WERI-Rb-1 (cell line): ENCODE measurements around the gene CCL22.

ENCODE experiments used
- DNase-seq: peaks from one replicate; pipeline ENCODE4 v3.0.0-alpha.2; 2020
- H3K27ac ChIP-seq: fragments of 250-450 bp; sonication (Bioruptor Pico); 2 replicates; pipeline ENCODE4 v1.5.1; 2020; ENCODE audit warnings: mild to moderate bottlenecking, moderate library complexity
- H3K27me3 ChIP-seq: fragments of 250-450 bp; sonication (Bioruptor Pico); 2 replicates; pipeline ENCODE4 v1.5.1; 2021; ENCODE audit warnings: mild to moderate bottlenecking, low read depth, moderate library complexity; ENCODE audit not compliant: insufficient read depth, severe bottlenecking
- H3K36me3 ChIP-seq: fragments of 250-450 bp; sonication (Bioruptor Pico); 2 replicates; pipeline ENCODE4 v1.5.1; 2020; ENCODE audit warnings: mild to moderate bottlenecking, moderate library complexity
- H3K4me3 ChIP-seq: 2 replicates; pipeline ENCODE4 v1.5.1; 2011; ENCODE audit warnings: low read depth, mild to moderate bottlenecking, control low read depth, low read length
- H3K9me3 ChIP-seq: fragments of 250-450 bp; sonication (Bioruptor Pico); 2 replicates; pipeline ENCODE4 v1.5.1; 2021; ENCODE audit warnings: mild to moderate bottlenecking, moderate library complexity; ENCODE audit not compliant: severe bottlenecking
- TF ChIP-seq, protein P1 (sequence below): IDR thresholded peaks from 2 replicates; pipeline ENCODE4 v1.5.1; 2011; ENCODE audit warnings: low read depth, mild to moderate bottlenecking, control low read depth, inconsistent platforms, low read length

The CCL22 gene

DNA sequence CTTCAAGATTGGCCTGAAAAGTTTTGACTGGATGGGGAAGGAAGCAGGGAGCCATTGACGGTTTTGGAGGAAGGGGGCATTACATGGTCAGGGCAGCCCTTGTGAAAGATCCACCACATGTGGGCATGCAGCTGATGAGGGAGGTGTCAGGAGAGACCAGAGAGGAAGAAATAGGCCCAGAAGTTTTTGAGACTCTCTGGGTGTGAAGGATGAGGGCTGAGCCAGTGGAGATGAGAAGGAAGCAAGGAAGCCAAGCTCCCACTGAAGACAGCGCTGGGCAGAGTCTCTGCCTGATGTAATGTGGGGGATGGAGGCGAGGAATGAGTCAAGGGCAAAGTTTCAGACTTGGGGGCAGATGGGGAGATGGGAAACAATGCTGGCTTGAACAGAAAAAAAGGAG lies 46.5 kb downstream of the CCL22 start:
- TF ChIP-seq, protein P1, sequence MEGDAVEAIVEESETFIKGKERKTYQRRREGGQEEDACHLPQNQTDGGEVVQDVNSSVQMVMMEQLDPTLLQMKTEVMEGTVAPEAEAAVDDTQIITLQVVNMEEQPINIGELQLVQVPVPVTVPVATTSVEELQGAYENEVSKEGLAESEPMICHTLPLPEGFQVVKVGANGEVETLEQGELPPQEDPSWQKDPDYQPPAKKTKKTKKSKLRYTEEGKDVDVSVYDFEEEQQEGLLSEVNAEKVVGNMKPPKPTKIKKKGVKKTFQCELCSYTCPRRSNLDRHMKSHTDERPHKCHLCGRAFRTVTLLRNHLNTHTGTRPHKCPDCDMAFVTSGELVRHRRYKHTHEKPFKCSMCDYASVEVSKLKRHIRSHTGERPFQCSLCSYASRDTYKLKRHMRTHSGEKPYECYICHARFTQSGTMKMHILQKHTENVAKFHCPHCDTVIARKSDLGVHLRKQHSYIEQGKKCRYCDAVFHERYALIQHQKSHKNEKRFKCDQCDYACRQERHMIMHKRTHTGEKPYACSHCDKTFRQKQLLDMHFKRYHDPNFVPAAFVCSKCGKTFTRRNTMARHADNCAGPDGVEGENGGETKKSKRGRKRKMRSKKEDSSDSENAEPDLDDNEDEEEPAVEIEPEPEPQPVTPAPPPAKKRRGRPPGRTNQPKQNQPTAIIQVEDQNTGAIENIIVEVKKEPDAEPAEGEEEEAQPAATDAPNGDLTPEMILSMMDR, result no peak
- no peak overlapping the region for H3K4me3 ChIP-seq
- no peaks in the 10 kb centered on the region for H3K27me3 ChIP-seq
- no peak overlapping the region for H3K27ac ChIP-seq
- no peaks in the 10 kb centered on the region for H3K36me3 ChIP-seq
- no peak for DNase-seq
- H3K9me3 ChIP-seq, result no peaks in the 10 kb centered on the region

DNA sequence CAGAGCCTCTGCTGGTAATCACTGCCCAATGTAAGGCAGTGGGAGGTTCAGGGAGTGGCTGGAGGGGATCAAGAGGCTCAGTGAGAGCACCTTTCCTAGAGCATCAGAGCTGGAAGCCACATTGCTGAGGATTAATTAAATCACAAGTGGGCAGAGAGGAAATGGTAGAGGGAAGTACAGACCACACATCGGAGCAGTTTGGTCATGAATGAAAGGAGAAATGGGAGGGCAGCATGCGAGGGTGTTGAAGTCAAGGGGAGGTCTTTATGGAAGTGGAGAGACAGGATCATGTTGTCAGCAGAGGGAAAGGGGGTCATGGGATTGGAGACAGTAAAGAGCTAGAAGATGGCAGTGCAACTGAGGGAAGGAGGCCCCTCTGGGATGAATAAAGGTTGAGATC lies 48.3 kb downstream of the CCL22 start:
- Histone ChIP-seq H3K27me3 (no peaks in the 10 kb centered on the region), H3K4me3 (no peak overlapping the region), H3K36me3 (no peaks in the 10 kb centered on the region), H3K27ac (no peak overlapping the region), H3K9me3 (no peaks in the 10 kb centered on the region)
- TF ChIP-seq, protein P1, result no peak
- no peak for DNase-seq

DNA sequence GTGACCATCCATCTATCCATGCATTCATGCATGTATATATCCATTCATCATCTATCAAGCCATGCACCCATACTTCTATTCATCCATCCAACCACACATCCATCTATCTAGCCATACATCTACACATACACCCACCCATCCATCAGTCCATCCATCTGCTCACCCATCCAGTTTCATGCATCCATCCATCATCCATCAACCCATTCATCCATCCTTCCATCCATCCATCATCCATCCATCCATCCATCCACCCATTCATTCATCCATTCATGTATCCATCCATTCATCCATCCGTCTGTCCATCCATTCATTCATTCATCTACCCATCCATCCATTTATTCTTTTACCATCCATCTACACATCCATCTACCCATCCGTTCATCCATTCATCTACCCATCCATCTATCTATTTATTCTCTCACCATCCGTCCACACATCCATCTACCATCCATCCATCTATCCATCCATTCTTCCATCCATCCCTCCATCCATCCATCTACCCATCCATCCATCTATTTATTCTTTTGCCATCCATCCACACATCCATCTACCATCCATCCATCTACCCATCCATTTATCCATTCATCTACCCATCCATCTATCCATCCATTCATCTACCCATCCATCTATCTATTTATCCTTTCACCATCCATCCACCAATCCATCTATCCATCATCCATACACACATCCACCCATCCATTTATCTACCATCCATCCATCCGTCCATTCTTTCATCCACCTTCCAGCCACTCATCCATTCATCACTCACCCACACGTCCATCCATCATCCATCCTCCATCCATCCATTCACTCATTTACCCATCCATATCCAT lies 49.2 kb downstream of the CCL22 start:
- Histone ChIP-seq H3K27ac (no peak overlapping the region), H3K9me3 (no peaks in the 10 kb centered on the region), H3K4me3 (no peak overlapping the region), H3K27me3 (no peaks in the 10 kb centered on the region), H3K36me3 (no peaks in the 10 kb centered on the region)
- no peak for DNase-seq
- TF ChIP-seq, protein P1, result no peak

DNA sequence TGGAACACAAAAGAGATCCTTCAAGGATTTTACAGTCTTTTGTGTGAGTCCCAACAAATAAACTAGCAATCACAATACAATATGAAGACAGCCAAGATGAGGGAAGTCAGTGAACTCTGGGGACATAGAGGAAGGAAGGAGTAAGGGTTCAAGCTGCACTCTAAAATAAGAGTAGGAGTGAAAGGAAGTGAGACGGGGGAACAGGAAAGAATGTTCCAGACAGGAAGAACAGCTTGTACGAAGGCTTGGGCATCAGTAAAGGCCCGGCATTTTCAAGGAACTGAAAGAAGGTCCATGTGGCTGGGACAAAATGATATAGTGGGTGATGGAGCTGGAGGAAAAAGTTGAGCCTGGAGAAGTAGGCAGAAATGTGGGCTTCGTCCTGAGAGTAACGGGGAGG lies 50.5 kb downstream of the CCL22 start:
- Histone ChIP-seq H3K9me3 (no peaks in the 10 kb centered on the region), H3K4me3 (no peak overlapping the region), H3K27ac (no peak overlapping the region), H3K36me3 (no peaks in the 10 kb centered on the region), H3K27me3 (no peaks in the 10 kb centered on the region)
- no peak for DNase-seq
- TF ChIP-seq, protein P1, result no peak

DNA sequence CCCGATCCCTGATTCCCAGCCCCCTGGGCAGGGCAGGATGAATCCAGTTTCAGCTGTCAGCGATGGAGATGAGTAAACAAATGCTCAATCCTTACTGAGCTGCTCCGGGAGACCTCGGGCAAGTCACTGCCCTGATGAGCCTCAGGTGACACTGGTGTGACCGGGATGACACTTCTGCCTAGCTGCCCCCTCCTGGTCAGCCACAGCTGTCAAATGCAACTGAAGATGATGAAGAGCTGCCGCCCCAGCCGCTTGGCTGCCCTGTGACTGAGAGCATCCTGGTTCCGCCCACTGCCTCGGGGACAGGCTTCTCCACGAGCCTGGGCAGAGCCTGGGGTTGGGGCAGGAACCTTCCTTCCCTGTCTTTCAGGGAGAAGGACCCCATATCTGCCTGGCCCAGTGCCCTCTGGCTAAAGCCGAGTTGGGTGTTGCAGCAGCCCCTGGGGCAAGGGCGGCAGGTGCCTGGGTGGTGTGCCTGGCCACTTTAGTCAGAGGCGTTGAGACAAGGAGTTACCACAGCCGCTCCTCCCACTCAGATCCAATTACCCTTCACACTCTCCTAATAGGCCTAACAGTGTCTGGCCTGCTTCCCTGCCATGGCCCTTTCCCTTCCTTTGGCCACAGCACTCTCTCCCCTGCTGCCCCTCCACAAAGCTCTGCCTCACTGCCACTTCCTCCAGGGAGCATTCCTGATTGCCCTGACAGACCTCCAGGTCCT lies 51.4 kb downstream of the CCL22 start:
- H3K27ac ChIP-seq, result no peak overlapping the region
- H3K9me3 ChIP-seq, result no peaks in the 10 kb centered on the region
- TF ChIP-seq, protein P1, result no peak
- no peaks in the 10 kb centered on the region for H3K36me3 ChIP-seq
- no peak overlapping the region for H3K4me3 ChIP-seq
- H3K27me3 ChIP-seq, result no peaks in the 10 kb centered on the region
- no peak for DNase-seq
